Measurements from ENCODE around the gene COP1. TPM values are rescaled to one million over a fixed set of nuclear protein-coding genes. Genes with fewer than 3 reads are reported as not detected.

Gene COP1
- total RNA-seq, 1 experiment from 2014 or later: 36.0 TPM

GRCh38 chr1:176252191-176252590 is 45.1 kb upstream of the COP1 start:
- ChIA-PET POLR2A (no interaction called here), CTCF (no interaction called here)
- no peaks in the 10 kb centered on the region for H3K36me3 Mint-ChIP-seq
- no peaks in the 10 kb centered on the region; the same call in 1 of the 2 replicates for H3K27me3 Mint-ChIP-seq (ENCODE audit: low read depth)
- peak; percentile 48; the same call in 1 of the 2 replicates for ATAC-seq
- no peak for DNase-seq (ENCODE audit: low spot score)
- H3K4me1 Mint-ChIP-seq: peaks cover 26% of the 10 kb centered on the region
- no peak for TF ChIP-seq TP53 (CRISPR knock-in tag; IDR thresholded peaks at IDR 0.05)
- TF ChIP-seq MYBL2 (CRISPR knock-in tag; IDR thresholded peaks at IDR 0.05): no peak
- no peak overlapping the region for H3K4me3 Mint-ChIP-seq
- H3K9me3 Mint-ChIP-seq: no peaks in the 10 kb centered on the region; the same call in 1 of the 2 replicates
- H3K27ac Mint-ChIP-seq: 0 out of 2 replicates have a peak overlapping the region, but pooled peaks have one; percentile 32

- Mint-ChIP-seq H3K9me3 (no peaks in the 10 kb centered on the region), H3K36me3 (no peaks in the 10 kb centered on the region), H3K4me3 (no peak overlapping the region), H3K4me1 (no peaks in the 10 kb centered on the region), H3K27ac (no peak overlapping the region), H3K27me3 (ENCODE audit: low read depth) (no peaks in the 10 kb centered on the region; the same call in 1 of the 2 replicates)
- ChIA-PET POLR2A (no interaction called here), CTCF (no interaction called here)
- ATAC-seq: no peak
- TF ChIP-seq FOXK1 (CRISPR knock-in tag; IDR thresholded peaks at IDR 0.05): no peak
- TF ChIP-seq ZNF532 (CRISPR knock-in tag; IDR thresholded peaks at IDR 0.05; ENCODE audit: borderline replicate concordance): no peak
- no peak for TF ChIP-seq ZNF671 (CRISPR knock-in tag; IDR thresholded peaks at IDR 0.05)
- TF ChIP-seq ZNF263 (CRISPR knock-in tag; IDR thresholded peaks at IDR 0.05; ENCODE audit: low read depth): no peak
- no peak for TF ChIP-seq FOXP4 (CRISPR knock-in tag; IDR thresholded peaks at IDR 0.05)
- TF ChIP-seq ARID4B (CRISPR knock-in tag; IDR thresholded peaks at IDR 0.05; ENCODE audit: borderline replicate concordance): no peak
- no peak for TF ChIP-seq ZNF396 (CRISPR knock-in tag; IDR thresholded peaks at IDR 0.05; ENCODE audit: borderline replicate concordance)
- TF ChIP-seq ZMAT4 (CRISPR knock-in tag; IDR thresholded peaks at IDR 0.05): no peak
- no peak for TF ChIP-seq TEAD1 (CRISPR knock-in tag; IDR thresholded peaks at IDR 0.05)
- no peak for TF ChIP-seq E2F1 (CRISPR knock-in tag; IDR thresholded peaks at IDR 0.05)
- TF ChIP-seq USF1 (CRISPR knock-in tag; IDR thresholded peaks at IDR 0.05): no peak
- DNase-seq (ENCODE audit: low spot score): no peak
Measured at GRCh38 chr1:176244851-176245250, 37.8 kb upstream of the COP1 start.
